ENCODE measurements around the gene ZNF497.
A peak's percentile ranks its signal among the peaks of the same experiment; 100 is the strongest.

ZNF497 gene

DNA sequence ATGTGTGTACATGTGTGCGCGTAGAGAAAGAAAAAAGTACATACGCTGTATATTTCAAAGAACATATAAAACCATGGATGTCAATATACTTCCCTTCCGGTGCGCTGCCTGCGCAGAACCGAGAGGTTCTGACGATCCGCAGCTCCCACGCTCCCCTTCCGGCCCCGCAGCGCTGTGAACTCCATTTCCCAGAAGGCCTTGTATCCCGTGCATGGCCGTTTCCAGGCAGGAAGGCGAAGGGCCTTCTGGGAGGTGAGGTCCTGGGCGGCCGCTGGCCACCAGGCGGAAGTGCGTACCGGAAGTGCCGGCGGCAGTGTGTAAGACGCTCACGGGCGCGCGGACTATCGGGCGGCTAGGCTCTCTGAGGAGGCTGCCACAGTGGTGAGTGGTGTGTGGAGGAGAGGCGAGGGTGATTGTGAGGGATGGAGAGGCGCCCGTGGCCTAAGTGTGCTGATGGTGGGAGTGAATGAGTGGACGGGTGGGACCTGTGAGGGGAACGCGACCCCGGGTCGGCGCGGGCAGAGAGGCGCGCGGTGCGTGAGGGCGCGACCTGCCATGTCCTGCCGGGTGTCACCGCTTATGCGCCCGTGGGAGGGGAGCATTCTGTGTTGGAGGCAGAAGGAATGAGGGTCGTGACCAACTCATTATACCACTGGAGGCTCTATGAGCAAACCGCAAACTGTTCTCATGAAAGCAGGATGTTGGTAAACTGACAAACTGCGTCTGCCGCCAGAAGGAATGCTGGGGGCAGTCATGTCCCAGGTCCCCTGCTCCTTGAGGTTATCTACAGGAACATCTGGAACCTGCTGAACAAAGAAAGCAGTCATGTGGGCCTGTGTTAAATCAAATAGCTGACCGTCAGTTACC lies 57.3 kb downstream of the ZNF497 start, which contains the start of gene ERVK3-1:
TSS of gene ERVK3-1 (plus strand) at position 313 of the 867 bp plus-strand sequence. CDS start 6,792 bp downstream, outside the sequence.
- DNase-seq (ENCODE audit: low read depth), result peak; percentile 99
- peak within 1 kb of the TSS; percentile 90 for H3K4me3 ChIP-seq (replicated peaks; ENCODE audit: low read depth, low read length)
- TF ChIP-seq, protein P1, sequence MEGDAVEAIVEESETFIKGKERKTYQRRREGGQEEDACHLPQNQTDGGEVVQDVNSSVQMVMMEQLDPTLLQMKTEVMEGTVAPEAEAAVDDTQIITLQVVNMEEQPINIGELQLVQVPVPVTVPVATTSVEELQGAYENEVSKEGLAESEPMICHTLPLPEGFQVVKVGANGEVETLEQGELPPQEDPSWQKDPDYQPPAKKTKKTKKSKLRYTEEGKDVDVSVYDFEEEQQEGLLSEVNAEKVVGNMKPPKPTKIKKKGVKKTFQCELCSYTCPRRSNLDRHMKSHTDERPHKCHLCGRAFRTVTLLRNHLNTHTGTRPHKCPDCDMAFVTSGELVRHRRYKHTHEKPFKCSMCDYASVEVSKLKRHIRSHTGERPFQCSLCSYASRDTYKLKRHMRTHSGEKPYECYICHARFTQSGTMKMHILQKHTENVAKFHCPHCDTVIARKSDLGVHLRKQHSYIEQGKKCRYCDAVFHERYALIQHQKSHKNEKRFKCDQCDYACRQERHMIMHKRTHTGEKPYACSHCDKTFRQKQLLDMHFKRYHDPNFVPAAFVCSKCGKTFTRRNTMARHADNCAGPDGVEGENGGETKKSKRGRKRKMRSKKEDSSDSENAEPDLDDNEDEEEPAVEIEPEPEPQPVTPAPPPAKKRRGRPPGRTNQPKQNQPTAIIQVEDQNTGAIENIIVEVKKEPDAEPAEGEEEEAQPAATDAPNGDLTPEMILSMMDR (IDR thresholded peaks at IDR 0.05; ENCODE audit: low read length, missing control alignments), result no peak

DNA sequence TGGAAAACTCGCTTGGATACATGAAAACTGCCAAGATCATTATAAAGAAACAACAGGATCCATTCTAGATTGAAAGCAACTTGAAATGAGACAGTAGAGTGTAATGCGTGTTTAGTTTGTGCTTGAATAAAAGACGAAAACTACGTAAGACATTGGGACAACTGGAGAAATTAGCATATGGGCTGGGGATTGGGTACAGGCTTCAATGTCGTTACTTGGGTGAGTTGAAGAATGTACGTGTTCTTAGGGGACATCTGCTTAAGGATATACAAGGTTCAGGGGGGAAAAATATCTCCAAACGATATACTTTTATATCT lies 57.8 kb downstream of the ZNF497 start:
- no peak for DNase-seq (ENCODE audit: low read depth)
- TF ChIP-seq, protein P1 (IDR thresholded peaks at IDR 0.05; ENCODE audit: low read length, missing control alignments), result no peak
- peak overlapping the region; percentile 90 for H3K4me3 ChIP-seq (replicated peaks; ENCODE audit: low read depth, low read length)

All from fibroblast of pulmonary artery (primary cell).